GM23338 (cell line): ENCODE data around the gene HOXC12. TPM values are rescaled to one million over a fixed set of nuclear protein-coding genes. Genes with fewer than 3 reads are reported as not detected.

Experiments used
- ATAC-seq: fragments of 200-7000 bp; cut with Tn5 transposase; 3 replicates; pipeline ENCODE4 v1.9.1; 2020
- DNase-seq: peaks from one replicate; pipeline ENCODE4 v3.0.0-alpha.2; 2015; ENCODE audit warnings: low spot score
- H2AFZ ChIP-seq: fragments of 200-600 bp; sonication (generic); 2 replicates; pipeline ENCODE4 v1.8.0; 2016; ENCODE audit warnings: antibody characterized with exemption, mild to moderate bottlenecking, moderate library complexity
- H3F3A ChIP-seq: fragments of 200-600 bp; sonication (generic); replicated peaks from 2 replicates; pipeline ENCODE4 v1.8.0; 2017; ENCODE audit warnings: antibody characterized with exemption, mixed run types, low read depth
- H3K27ac ChIP-seq: fragments of 200-600 bp; sonication (generic); 2 replicates; pipeline ENCODE4 v1.6.1; 2016; ENCODE audit warnings: low read depth
- H3K27me3 ChIP-seq: fragments of 200-600 bp; sonication (generic); 2 replicates; pipeline ENCODE4 v1.8.0; 2016; ENCODE audit warnings: mild to moderate bottlenecking, mixed run types, moderate library complexity; ENCODE audit not compliant: insufficient read depth
- H3K36me3 ChIP-seq: fragments of 200-600 bp; sonication (generic); 2 replicates; pipeline ENCODE4 v1.8.0; 2016; ENCODE audit warnings: mild to moderate bottlenecking; ENCODE audit not compliant: insufficient read depth
- H3K4me1 ChIP-seq: fragments of 200-600 bp; sonication (generic); 2 replicates; pipeline ENCODE4 v1.8.0; 2016; ENCODE audit warnings: mild to moderate bottlenecking, moderate library complexity; ENCODE audit not compliant: insufficient read depth
- H3K4me2 ChIP-seq: fragments of 200-600 bp; sonication (generic); 2 replicates; pipeline ENCODE4 v1.7.1; 2017; ENCODE audit warnings: mixed run types
- H3K4me3 ChIP-seq: fragments of 200-600 bp; sonication (generic); 2 replicates; pipeline ENCODE4 v1.6.1; 2016; ENCODE audit warnings: mixed run types
- H3K79me2 ChIP-seq: fragments of 200-600 bp; sonication (generic); replicated peaks from 2 replicates; pipeline ENCODE4 v1.8.0; 2017; ENCODE audit warnings: mild to moderate bottlenecking; ENCODE audit not compliant: insufficient read depth
- H3K9me2 ChIP-seq: fragments of 200-600 bp; sonication (generic); 2 replicates; pipeline ENCODE4 v1.8.0; 2017; ENCODE audit not compliant: insufficient read depth
- H4K20me1 ChIP-seq: fragments of 200-600 bp; sonication (generic); replicated peaks from 2 replicates; pipeline ENCODE4 v1.8.0; 2017; ENCODE audit warnings: mild to moderate bottlenecking; ENCODE audit not compliant: insufficient read depth
- H3K27ac Mint-ChIP-seq: 2 replicates; pipeline ENCODE4 v1.8.0; 2020; ENCODE audit warnings: inconsistent platforms, mild to moderate bottlenecking, moderate library complexity, mixed read lengths
- H3K27me3 Mint-ChIP-seq: 3 replicates; pipeline ENCODE4 v1.8.0; 2022; ENCODE audit warnings: low read depth, mild to moderate bottlenecking, moderate library complexity, mixed read lengths, inconsistent platforms; ENCODE audit not compliant: insufficient read depth, poor library complexity
- H3K36me3 Mint-ChIP-seq: 3 replicates; pipeline ENCODE4 v1.8.0; 2021; ENCODE audit warnings: low read depth, mild to moderate bottlenecking, inconsistent platforms, moderate library complexity, mixed read lengths
- H3K4me1 Mint-ChIP-seq: 3 replicates; pipeline ENCODE4 v1.8.0; 2020; ENCODE audit warnings: mild to moderate bottlenecking, inconsistent platforms, mixed read lengths
- H3K4me3 Mint-ChIP-seq: 3 replicates; pipeline ENCODE4 v1.8.0; 2021; ENCODE audit warnings: moderate library complexity, mild to moderate bottlenecking, inconsistent platforms, mixed read lengths
- H3K9me3 Mint-ChIP-seq: 3 replicates; pipeline ENCODE4 v1.8.0; 2020; ENCODE audit warnings: moderate library complexity, mild to moderate bottlenecking, inconsistent platforms, mixed read lengths
- CREB1 ChIP-seq: fragments of 250-450 bp; sonication (Bioruptor Pico); IDR thresholded peaks from 2 replicates; pipeline ENCODE4 v1.5.0; 2020; ENCODE audit warnings: low read depth, mild to moderate bottlenecking, moderate library complexity
- CTCF ChIP-seq, 2 experiments: fragments of 200-600 bp in 1 of 2; sonication (generic) in 1 of 2; conservative IDR thresholded peaks; 2 replicates each; pipeline versions ENCODE4 v1.5.1 to v1.6.1; 2016 to 2017; ENCODE audit warnings: antibody characterized with exemption in 2 of 2, low read depth in 2 of 2, mild to moderate bottlenecking in 2 of 2, moderate library complexity in 1 of 2
- ETS1 ChIP-seq: IDR thresholded peaks from 2 replicates; pipeline ENCODE4 v1.6.1; 2016; ENCODE audit warnings: antibody characterized with exemption
- EZH2 ChIP-seq: fragments of 200-600 bp; sonication (generic); IDR thresholded peaks from one replicate; pipeline ENCODE4 v1.8.0; 2017; ENCODE audit warnings: antibody characterized with exemption, mild to moderate bottlenecking, low read depth; ENCODE audit not compliant: unreplicated experiment
- EZH2phosphoT487 ChIP-seq: fragments of 200-600 bp; sonication (generic); IDR thresholded peaks from one replicate; pipeline ENCODE4 v1.8.1; 2018; ENCODE audit warnings: antibody characterized with exemption; ENCODE audit not compliant: unreplicated experiment
- JUNB ChIP-seq: IDR thresholded peaks from one replicate; pipeline ENCODE4 v1.6.1; 2016; ENCODE audit warnings: antibody characterized with exemption; ENCODE audit not compliant: unreplicated experiment
- POLR2AphosphoS5 ChIP-seq: IDR thresholded peaks from 2 replicates; pipeline ENCODE4 v1.6.1; 2016; ENCODE audit warnings: antibody characterized with exemption, low read depth
- ZNF114 ChIP-seq: fragments of 250-450 bp; sonication (Bioruptor Pico); IDR thresholded peaks from 2 replicates; pipeline ENCODE4 v1.5.0; 2020; ENCODE audit warnings: mild to moderate bottlenecking, moderate library complexity
- ZNF331 ChIP-seq: fragments of 250-450 bp; sonication (Bioruptor Pico); IDR thresholded peaks from 2 replicates; pipeline ENCODE4 v1.5.0; 2020; ENCODE audit warnings: low read depth, mild to moderate bottlenecking, moderate library complexity
- ZNF462 ChIP-seq: fragments of 250-450 bp; sonication (Bioruptor Pico); IDR thresholded peaks from 2 replicates; pipeline ENCODE4 v1.5.0; 2020; ENCODE audit warnings: mild to moderate bottlenecking, moderate library complexity
- polyA plus RNA-seq: library from polyadenylated mRNA; unstranded; fragments of >200 nt; fragmentation: Nextera tagmentation; extraction: Ambion mirVana; gene quantifications from 2 replicates; pipeline ENCODE4 v1.2.1, GENCODE V29; 2016
- total RNA-seq: library from RNA; depleted of rRNA; stranded (reverse); fragments of >200 nt; shearing (Covaris generic); gene quantifications from 2 replicates; pipeline ENCODE4 v1.2.3, GENCODE V29; 2014

Gene HOXC12
- total and polyA plus RNA-seq, 2 experiments from 2014 or later: not detected

- no peak within 1 kb of the TSS for H3K27ac Mint-ChIP-seq
- Histone ChIP-seq H3K36me3 (no peaks in the 10 kb centered on the region), H3K4me2 (peak within 1 kb of the TSS; percentile 74), H3K4me1 (peaks cover 50% of the 10 kb centered on the region), H4K20me1 (peaks cover 46% of the 10 kb centered on the region), H2AFZ (peak within 1 kb of the TSS; percentile 81; the same call in 1 of the 2 replicates), H3K27me3 (peaks cover 98% of the 10 kb centered on the region), H3K27ac (no peak within 1 kb of the TSS), H3F3A (peaks cover 51% of the 10 kb centered on the region), H3K9me2 (no peaks in the 10 kb centered on the region), H3K4me3 (peak within 1 kb of the TSS; percentile 44; the same call in 1 of the 2 replicates), H3K79me2 (no peaks in the 10 kb centered on the region)
- H3K36me3 Mint-ChIP-seq: no peaks in the 10 kb centered on the region; the same call in 2 of the 3 replicates
- H3K27me3 Mint-ChIP-seq: peaks cover 100% of the 10 kb centered on the region
- peak within 1 kb of the TSS; percentile 43 for H3K4me3 Mint-ChIP-seq
- DNase-seq (peak; percentile 98), ATAC-seq (peak; percentile 50)
- TF ChIP-seq ZNF331 (no peak), ZNF114 (CRISPR knock-in tag) (no peak), CTCF (conservative IDR thresholded peaks at IDR 0.05; ENCODE audit: low read depth in 2 of 2) (peak; percentile 67 to 88), JUNB (no peak), EZH2 (peak; percentile 89), ZNF462 (CRISPR knock-in tag) (no peak), POLR2AphosphoS5 (no peak), CREB1 (CRISPR knock-in tag) (peak; percentile 97), ETS1 (no peak), EZH2phosphoT487 (peak; percentile 19)
- H3K4me1 Mint-ChIP-seq: peaks cover 27% of the 10 kb centered on the region
- H3K9me3 Mint-ChIP-seq: peaks cover 5% of the 10 kb centered on the region; the same call in 1 of the 3 replicates
These were observed 30.4 kb downstream of the HOXC12 start, which contains the start of gene HOXC10 for GRCh38 chr12:53984901-53985691. Gene HOXC10, plus strand, starts transcription at chr12:53985146. Its CDS starts 114 bp downstream, at chr12:53985260.
